GM18907 (cell line): ENCODE measurements around the gene AKNAD1.
"Not testable (repeated sequence)": the region's sequence is repeated elsewhere in the genome, so short reads cannot be mapped to it uniquely, and the experiment has no call there.

Experiments
- ATAC-seq: cut with Tn5 transposase; IDR thresholded peaks from one replicate; pipeline ENCODE4 v1.9.1; 2021; ENCODE audit warnings: mild to moderate bottlenecking, moderate library complexity; ENCODE audit not compliant: unreplicated experiment

AKNAD1 gene

DNA sequence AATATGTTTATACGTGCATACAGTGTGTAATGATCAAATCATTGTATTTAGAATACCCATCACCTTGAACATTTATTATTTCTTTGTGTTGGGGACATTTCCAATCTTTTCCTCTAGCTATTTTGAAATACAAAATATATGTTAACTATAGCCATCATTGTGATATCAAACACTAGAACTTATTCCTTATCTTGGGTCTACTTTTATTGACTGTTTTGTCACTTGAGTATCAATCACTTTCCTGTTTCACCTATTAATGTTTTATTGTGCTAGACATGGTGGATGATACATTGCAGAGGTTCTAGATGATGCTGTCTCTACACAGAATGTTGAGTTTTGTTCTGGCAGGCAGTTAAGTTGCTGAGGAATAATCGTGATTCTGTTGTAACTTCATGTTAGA lies 64.5 kb downstream of the AKNAD1 start:
- no peak for ATAC-seq

DNA sequence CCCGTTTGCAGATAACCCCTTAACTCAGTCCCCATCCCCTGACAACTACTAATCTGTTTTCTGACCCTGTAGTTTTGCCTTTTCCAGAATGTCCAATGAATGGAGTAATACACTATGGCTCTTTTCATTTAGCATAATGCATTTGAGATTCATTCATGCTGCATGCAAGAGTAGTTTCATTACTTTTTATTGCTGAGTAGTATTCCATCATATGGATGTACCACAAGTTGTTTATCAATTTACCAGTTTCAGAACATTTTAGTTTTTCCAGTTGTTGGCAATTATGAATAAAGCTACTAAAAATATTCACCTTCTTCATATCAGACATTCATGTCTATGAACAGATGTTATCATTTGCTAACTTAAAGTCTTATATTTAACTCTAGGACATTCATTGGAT lies 65.1 kb downstream of the AKNAD1 start:
- ATAC-seq, result no peak

DNA sequence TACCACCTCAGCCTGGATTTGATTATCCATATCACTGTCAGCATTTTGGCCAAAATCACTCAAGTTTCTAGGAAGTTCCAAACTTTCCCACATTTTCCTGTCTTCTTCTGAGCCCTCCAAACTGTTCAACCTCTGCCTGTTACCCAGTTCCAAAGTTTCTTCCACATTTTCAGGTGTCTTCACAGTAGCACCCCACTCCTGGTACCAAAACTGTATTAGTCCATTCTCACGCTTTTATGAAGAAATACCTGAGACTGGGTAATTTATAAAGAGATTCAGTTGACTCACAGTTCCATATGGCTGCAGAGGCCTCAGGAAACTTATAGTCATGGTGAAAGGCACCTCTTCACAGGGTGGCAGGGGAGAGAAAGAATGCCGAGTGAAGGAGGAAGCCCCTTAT lies 71.0 kb downstream of the AKNAD1 start:
- ATAC-seq, result no peak

DNA sequence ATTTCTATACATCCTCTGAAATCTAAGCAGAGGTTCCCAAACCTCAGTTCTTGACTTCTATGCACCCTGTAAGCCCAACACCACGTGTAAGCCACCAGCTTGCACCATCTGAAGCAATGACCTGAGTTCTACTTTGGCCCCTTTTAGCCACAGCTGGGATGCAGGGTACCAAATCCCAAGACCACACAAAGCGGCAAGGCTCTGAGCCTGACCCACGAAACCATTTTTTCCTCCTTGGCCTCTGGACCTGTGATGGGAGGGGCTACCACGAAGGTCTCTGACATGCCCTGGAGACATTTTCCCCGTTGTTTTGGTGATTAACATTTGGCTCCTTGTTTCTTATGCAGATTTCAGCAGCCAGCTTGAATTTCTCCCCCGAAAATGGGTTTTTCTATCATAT lies 71.6 kb downstream of the AKNAD1 start:
- ATAC-seq, result no peak

DNA sequence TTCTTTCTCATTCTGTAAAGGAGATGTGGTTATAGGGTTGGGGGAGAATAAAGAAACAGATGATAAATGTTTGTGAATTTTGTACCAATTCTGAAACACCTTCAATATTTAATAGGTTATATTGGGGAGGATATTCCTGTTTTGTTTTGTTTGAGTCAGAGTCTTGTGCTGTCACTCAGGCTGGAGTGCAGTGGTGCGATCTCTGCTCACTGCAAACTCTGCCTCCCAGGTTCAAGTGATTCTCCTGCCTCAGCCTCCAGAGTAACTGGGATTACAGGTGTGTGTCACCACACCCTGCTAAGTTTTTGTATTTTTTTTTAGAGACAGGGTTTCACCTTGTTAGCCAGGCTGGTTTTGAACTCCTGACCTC lies 75.3 kb downstream of the AKNAD1 start:
- ATAC-seq, result not testable (repeated sequence)

DNA sequence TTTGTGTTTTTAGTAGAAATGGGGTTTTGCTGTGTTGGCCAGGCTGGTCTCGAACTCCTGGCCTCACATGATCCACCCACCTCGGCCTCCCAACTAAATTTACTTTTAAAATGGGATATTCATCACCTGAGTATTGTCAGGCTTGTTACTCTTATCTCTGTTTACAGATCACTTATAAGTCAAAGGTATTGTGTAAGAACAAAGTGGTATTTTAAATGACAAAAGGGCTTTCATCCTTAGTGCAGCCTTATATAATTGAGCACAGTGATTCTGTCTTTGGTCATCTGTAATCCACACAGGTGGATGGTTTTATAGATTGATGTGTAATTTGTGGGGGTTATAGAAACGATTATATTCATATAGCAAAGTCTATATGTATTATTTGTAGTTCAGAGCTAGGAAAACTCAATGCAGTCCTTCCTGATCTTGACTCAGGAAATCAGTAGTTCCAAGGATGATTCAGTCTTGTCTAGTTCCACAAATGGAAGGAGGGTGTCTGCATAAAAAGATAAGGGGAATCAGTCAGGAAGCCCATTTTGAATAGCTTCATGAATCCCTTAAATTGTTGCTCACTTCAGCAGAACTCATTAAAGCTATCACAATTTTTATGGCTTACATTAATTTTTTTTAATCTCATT lies 75.8 kb downstream of the AKNAD1 start:
- ATAC-seq, result no peak

DNA sequence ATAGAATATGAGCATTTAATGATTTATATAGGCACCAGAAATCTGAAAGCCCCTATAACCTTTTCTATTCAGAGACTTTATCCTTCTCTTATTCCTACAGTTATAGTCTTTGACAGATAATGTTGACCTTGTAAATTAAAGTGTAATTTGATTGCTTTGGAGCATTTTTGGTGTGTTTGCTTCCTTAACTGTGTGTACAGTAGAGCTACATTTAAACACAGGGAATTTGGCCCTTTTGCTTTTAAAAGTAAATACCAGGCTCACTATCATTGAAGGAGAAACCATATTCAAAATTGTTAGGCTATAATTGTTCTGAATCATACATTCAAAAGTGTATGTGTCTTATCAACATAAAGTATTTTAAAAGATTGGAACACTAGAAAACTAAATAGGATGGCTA lies 77.4 kb downstream of the AKNAD1 start:
- ATAC-seq, result no peak

DNA sequence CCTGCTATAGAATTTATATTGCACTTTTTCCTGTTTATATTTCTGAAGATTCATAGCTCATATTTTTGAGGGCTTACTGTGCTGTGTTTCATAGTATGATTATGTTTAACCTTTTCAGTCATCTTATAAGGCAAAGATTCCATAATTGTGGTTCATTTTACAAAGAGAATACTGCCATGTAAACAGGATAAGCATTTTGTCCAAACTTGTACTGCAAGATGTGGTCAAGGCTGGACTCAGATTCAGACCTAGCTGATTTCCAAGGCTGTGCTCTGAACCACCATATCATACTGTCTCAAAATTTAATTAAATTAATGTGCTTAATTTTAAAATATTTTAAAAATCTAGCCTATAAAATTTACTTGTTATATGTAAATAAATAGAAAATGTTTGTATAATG lies 79.1 kb downstream of the AKNAD1 start:
- no peak for ATAC-seq

DNA sequence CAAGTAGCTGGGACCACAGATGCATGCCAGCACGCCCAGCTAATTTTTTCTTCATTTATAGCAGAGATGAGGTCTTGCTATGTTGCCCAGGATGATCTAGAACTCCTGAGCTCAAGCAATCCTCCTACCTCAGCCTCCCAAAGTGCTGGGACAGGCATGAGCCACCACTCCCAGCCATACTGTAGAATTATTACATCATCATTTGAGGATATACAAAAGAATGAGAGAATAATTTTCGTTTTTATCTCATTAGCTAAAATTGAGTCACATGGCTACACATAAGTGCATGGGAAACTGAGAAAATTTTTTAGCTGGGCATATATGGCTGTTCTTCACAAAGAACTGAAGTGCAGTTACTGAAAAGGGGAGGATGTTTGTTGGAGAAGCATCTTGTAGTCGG lies 89.2 kb downstream of the AKNAD1 start:
- no peak for ATAC-seq

DNA sequence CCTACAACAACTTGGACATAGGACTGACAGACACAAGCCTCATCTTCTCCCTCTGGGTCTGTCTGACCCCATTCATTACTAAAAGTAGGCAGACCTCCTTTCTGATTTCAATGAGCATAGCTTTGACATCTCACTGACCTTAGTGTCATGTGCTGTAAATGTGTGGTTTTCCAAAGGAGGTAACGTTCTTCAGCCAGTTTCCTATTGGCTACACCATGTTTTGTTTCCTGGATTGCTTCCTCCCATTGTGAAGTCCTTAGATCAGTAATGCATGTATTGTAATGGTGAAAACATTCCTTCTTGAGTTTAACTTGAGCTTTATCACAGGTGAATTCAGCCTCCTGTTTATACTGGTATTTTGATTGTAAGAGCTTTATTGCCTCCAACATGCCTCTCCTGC lies 89.8 kb downstream of the AKNAD1 start:
- no peak for ATAC-seq
